Activated CD8-positive, alpha-beta memory T cell treated with anti-CD3 and anti-CD28 coated beads, Interleukin-2, amount 50 U/mL, for 1 hour (primary cell): Measurements from ENCODE around the gene RGS8.

Experiments used
- DNase-seq: peaks from one replicate; pipeline ENCODE4 v3.0.0-alpha.2; 2020; ENCODE audit errors: extremely low read depth

Gene RGS8

DNA sequence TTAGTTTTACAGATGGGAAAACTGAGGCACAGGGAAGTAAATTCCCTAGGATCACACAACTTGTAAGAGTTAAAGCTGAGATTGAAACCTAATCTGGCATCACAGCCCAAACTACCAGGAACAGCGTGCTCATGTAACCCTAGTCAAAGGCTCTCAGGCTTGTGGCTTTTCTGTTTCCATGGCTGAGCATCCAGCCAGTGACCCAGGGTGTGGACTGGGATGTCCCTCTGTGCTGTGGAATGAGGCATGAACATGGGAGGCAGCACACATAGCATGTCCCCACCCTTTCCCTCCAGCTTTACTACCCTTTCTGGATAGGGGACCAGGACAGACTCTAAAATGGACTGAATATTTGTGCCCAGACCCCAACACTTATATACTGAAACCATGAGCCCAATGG lies 45.1 kb downstream of the RGS8 start:
- no peak for DNase-seq

DNA sequence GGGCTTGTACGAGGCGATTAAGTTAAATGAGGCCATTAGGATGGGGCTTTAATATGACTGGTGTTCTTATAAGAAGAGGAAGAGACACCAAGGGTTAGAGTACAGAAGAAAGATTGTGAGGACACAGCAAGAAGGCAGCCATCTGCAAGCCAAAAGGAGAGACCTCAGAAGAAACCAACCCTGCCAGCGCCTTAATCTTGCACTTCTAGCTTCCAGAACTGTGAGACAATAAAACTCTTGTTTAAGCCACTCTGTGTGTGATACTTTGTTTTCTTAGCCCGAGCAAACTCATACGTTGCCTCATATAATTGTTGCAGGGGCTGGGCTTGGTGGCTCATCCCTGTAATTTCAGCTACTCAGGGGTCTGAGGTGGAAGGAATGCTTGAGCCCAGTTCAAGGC lies 46.6 kb downstream of the RGS8 start:
- no peak for DNase-seq

DNA sequence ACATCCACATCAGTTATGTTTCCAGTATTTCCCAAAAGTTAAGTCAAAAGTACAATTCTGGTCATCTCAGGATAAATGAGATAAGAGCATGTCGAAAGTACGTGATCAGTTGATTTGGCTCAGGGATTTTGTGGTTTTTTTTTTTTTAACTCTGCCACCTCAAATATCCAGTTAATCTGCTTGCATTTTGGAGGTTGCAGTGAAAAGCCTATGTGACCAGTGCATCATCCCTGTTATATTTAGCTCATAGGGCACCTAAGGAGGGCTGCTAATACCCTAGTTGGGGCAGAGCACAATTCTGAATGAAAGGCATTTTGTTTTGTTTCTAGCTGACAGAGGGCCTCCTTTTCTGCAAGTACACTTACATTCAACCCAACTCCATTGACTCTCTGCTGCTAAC lies 48.5 kb downstream of the RGS8 start:
- no peak for DNase-seq
